Stimulated activated naive CD8-positive, alpha-beta T cell treated with anti-CD3 and anti-CD28 coated beads, Interleukin-15, amount 100 ng/mL, for 72 hours (primary cell): ENCODE data around the gene TAF11L8.
A peak's percentile ranks its signal among the peaks of the same experiment; 100 is the strongest.
"Not testable (repeated sequence)": the region's sequence is repeated elsewhere in the genome, so short reads cannot be mapped to it uniquely, and the experiment has no call there.

Source experiments
- ATAC-seq: fragments of 150-1000 bp; cut with Tn5 transposase; 2 replicates; pipeline ENCODE4 v1.10.0; 2021; ENCODE audit warnings: mild to moderate bottlenecking, moderate library complexity
- DNase-seq, 2 donors: peaks; one replicate each; pipeline ENCODE4 v3.0.0; 2021 to 2022
- H3K27ac Mint-ChIP-seq, 2 donors: one replicate each; pipeline ENCODE4 v1.8.0; 2022; ENCODE audit warnings: mild to moderate bottlenecking in 2 of 2, mixed read lengths in 2 of 2, moderate library complexity in 2 of 2
- H3K27me3 Mint-ChIP-seq: one replicate; pipeline ENCODE4 v1.8.0; 2022; ENCODE audit warnings: mixed read lengths
- H3K4me1 Mint-ChIP-seq: one replicate; pipeline ENCODE4 v1.8.0; 2022; ENCODE audit warnings: mild to moderate bottlenecking, mixed read lengths
- H3K4me3 Mint-ChIP-seq, 2 donors: one replicate each; pipeline ENCODE4 v1.8.0; 2022; ENCODE audit warnings: mild to moderate bottlenecking in 2 of 2, mixed read lengths in 2 of 2, moderate library complexity in 1 of 2
- H3K9me3 Mint-ChIP-seq, 2 donors: one replicate each; pipeline ENCODE4 v1.8.0; 2022; ENCODE audit warnings: mixed read lengths in 2 of 2

The TAF11L8 gene

DNA sequence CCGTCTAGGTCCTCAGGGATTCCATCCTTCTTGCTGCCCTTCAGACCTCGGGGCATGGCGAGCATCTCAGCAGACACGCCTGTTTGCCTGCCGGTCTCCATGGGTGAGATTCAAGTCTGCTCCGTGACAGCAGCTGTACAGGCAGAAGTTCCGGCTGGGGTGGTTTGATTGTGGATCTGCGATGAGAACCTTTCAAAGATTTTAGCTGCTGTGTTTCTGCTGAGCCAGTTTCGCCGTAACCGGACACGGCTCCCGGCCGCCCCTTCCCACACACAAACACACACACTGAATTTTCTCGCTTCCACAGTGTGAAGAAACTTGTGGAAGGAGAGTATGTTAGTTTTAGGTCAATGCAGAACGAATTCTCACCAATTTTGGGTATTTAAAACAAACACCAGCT is at the start of gene TAF11L8:
Gene TAF11L8, minus strand, starts transcription at position 101 of the 400 bp plus-strand sequence.
- H3K27me3 Mint-ChIP-seq, ATAC-seq, H3K4me3 Mint-ChIP-seq, H3K9me3 Mint-ChIP-seq, H3K4me1 Mint-ChIP-seq, DNase-seq, H3K27ac Mint-ChIP-seq: not testable (repeated sequence)

DNA sequence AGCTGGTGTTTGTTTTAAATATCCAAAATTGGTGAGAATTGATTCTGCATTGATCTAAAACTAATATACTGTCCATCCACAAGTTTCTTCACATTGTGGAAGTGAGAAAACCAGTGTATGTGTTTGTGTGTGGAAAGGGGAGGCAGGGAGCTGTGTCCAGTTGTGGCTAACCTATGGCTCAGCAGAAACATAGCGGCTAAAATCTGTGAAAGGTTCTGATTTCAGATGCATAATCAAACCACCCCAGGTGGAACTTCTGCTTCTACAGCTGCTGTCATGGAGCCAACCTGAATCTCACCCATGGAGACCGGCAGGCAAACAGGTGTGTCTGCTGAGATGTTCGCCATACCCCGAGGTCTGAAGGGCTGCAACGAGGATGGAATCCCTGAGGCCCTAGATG is 43.4 kb upstream of the TAF11L8 start, which contains the start of gene TAF11L14:
Gene TAF11L14, plus strand, starts transcription at position 301 of the 400 bp plus-strand sequence.
- no peaks in the 10 kb centered on the region for H3K27me3 Mint-ChIP-seq
- peaks cover 8 to 13% of the 10 kb centered on the region in 2 donors for H3K9me3 Mint-ChIP-seq
- no peak within 1 kb of the TSS for H3K4me3 Mint-ChIP-seq
- ATAC-seq (no peak), DNase-seq (no peak)
- H3K27ac Mint-ChIP-seq, result peak within 1 kb of the TSS in 1 of 2 donors; percentile 67
- no peaks in the 10 kb centered on the region for H3K4me1 Mint-ChIP-seq

- not testable (repeated sequence) for H3K27ac Mint-ChIP-seq, H3K27me3 Mint-ChIP-seq, DNase-seq, ATAC-seq, H3K4me3 Mint-ChIP-seq, H3K4me1 Mint-ChIP-seq
- H3K9me3 Mint-ChIP-seq, result peaks cover 8 to 13% of the 10 kb centered on the region in 2 donors
Observed at GRCh38 chr5:17631788-17632187, 41.0 kb upstream of the TAF11L8 start, which contains the start of gene TAF11L13. TSS of gene TAF11L13 (plus strand) at chr5:17632088.

DNA sequence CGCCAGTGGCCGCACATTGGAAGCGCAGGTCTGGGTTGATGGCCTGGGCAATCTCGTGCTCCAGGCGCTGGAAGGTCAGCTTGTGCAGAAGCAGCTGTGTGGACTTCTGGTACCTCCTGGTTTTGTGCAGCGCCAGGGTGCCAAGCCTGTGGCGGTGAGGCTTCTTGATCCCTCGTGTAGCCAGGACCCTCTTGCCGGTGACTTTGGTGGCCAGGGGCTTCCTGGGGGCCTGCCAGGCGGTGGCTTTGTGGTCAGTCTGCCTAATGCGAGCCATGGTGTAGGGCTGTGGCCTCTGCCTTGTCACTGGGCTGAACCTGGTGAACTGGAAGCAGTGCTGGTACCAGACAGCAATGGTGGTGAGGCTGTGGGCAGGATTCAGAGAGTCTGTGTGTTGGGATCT is 34.9 kb upstream of the TAF11L8 start:
- DNase-seq, result no peak
- no peak for ATAC-seq
- Mint-ChIP-seq H3K4me1 (no peaks in the 10 kb centered on the region), H3K27ac (no peak overlapping the region), H3K9me3 (peaks cover 0 to 7% of the 10 kb centered on the region in 2 donors), H3K27me3 (no peaks in the 10 kb centered on the region), H3K4me3 (no peak overlapping the region)

DNA sequence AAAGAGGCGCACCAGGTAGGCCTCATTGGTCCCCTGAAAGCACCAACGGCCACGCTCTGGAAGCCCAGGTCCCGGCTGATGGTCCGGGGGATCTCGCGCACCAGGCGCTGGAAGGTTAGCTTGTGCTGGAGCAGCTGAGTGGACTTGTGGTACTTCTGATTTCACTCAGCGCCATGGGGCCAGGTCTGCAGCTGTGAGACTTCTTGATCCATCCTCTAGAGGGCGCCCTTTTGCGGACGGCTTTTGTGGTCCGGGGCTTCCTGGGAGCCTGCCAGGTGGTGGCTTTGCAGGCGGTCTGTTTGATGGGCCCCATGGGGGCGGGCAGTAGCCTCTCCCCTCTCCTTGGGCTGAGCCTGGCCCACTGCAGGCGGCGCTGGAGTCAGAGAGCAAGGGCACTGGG is 29.9 kb upstream of the TAF11L8 start:
- Mint-ChIP-seq H3K4me1 (no peaks in the 10 kb centered on the region), H3K27me3 (no peaks in the 10 kb centered on the region), H3K27ac (no peak overlapping the region), H3K9me3 (peaks cover 3 to 7% of the 10 kb centered on the region in 2 donors), H3K4me3 (no peak overlapping the region)
- no peak for ATAC-seq
- no peak for DNase-seq

DNA sequence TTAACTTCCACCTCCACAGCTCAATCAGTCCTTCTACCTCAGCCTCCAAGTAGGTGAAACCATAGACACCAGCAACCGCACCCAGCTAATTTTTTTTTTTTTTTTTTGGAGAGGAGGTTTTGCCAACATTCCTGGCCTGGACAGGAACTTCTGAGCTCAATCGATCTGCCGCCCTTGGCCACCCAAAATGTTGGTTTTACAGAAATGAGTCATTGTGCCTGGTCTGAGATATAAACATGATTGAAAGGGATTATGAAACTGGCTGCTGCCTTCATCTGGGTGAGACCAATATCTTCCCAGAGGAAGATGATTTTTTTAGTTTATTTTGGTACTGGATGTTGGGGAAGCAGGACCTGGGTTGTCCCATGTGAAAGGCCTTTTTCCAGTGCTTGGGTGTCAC is 28.6 kb upstream of the TAF11L8 start:
- H3K9me3 Mint-ChIP-seq, result peaks cover 3 to 7% of the 10 kb centered on the region in 2 donors
- no peaks in the 10 kb centered on the region for H3K27me3 Mint-ChIP-seq
- no peaks in the 10 kb centered on the region for H3K4me1 Mint-ChIP-seq
- H3K27ac Mint-ChIP-seq, result no peak overlapping the region
- DNase-seq (no peak), ATAC-seq (no peak)
- no peak overlapping the region for H3K4me3 Mint-ChIP-seq

- H3K4me3 Mint-ChIP-seq, result no peak overlapping the region
- no peak overlapping the region for H3K27ac Mint-ChIP-seq
- H3K4me1 Mint-ChIP-seq, result no peaks in the 10 kb centered on the region
- H3K27me3 Mint-ChIP-seq, result no peaks in the 10 kb centered on the region
- H3K9me3 Mint-ChIP-seq, result peaks cover 5 to 8% of the 10 kb centered on the region in 2 donors
- no peak for DNase-seq
- no peak for ATAC-seq
Observed at GRCh38 chr5:17614872-17615605, 24.3 kb upstream of the TAF11L8 start.

GRCh38 chr5:17610092-17610491 is 19.3 kb upstream of the TAF11L8 start, which contains the start of gene TAF11L12:
TSS of gene TAF11L12 (plus strand) at chr5:17610392.
- H3K4me1 Mint-ChIP-seq, ATAC-seq, H3K27ac Mint-ChIP-seq, DNase-seq, H3K4me3 Mint-ChIP-seq, H3K27me3 Mint-ChIP-seq: not testable (repeated sequence)
- H3K9me3 Mint-ChIP-seq, result peaks cover 4 to 20% of the 10 kb centered on the region in 2 donors

- H3K27me3 Mint-ChIP-seq, H3K4me3 Mint-ChIP-seq, H3K4me1 Mint-ChIP-seq, H3K27ac Mint-ChIP-seq, ATAC-seq, DNase-seq: not testable (repeated sequence)
- peaks cover 4 to 27% of the 10 kb centered on the region in 2 donors for H3K9me3 Mint-ChIP-seq
Observed at GRCh38 chr5:17607461-17607860, 16.7 kb upstream of the TAF11L8 start.

DNA sequence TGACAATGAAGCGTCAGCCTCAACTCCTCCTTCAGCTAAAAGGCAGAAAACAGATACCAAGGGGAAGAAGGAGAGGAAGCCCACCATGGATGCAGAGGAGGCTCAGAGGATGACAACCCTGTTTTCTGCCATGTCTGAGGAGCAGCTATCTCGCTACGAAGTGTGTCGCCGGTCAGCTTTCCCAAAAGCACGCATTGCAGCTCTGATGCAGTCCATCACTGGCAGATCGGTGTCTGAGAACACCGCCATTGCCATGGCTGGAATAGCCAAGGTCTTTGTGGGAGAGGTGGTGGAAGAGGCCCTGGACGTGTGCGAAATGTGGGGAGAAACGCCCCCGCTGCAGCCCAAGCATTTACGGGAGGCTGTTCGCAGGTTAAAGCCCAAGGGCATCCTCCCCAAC is 14.2 kb upstream of the TAF11L8 start:
- Mint-ChIP-seq H3K4me1 (no peaks in the 10 kb centered on the region), H3K4me3 (no peak overlapping the region), H3K27me3 (no peaks in the 10 kb centered on the region), H3K9me3 (peaks cover 4 to 19% of the 10 kb centered on the region in 2 donors), H3K27ac (no peak overlapping the region)
- no peak for ATAC-seq
- DNase-seq, result no peak

DNA sequence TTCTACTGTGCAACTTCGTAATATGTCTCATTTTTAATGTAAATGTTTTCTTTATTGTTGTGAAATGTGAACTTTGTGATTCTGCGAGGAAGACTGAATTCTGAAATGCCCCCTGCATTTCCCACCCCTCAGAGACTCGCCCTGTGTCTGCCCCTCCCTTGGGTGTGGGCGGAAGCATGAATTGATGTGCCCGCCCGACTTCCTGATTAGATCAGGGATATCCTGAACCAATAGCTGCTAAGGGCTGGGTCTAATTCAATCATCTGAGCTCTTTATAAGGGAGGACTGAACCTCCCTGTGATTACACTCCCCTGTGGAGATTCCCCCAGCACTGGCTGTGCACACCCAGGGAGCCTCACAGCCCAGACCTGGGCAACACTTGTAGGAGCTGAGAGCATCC is 13.1 kb upstream of the TAF11L8 start, which contains the start of gene TAF11L11:
Gene TAF11L11, plus strand, starts transcription at position 304 of the 400 bp plus-strand sequence.
- not testable (repeated sequence) for H3K27me3 Mint-ChIP-seq, DNase-seq, ATAC-seq, H3K27ac Mint-ChIP-seq, H3K4me1 Mint-ChIP-seq, H3K4me3 Mint-ChIP-seq
- H3K9me3 Mint-ChIP-seq, result peaks cover 4 to 19% of the 10 kb centered on the region in 2 donors

DNA sequence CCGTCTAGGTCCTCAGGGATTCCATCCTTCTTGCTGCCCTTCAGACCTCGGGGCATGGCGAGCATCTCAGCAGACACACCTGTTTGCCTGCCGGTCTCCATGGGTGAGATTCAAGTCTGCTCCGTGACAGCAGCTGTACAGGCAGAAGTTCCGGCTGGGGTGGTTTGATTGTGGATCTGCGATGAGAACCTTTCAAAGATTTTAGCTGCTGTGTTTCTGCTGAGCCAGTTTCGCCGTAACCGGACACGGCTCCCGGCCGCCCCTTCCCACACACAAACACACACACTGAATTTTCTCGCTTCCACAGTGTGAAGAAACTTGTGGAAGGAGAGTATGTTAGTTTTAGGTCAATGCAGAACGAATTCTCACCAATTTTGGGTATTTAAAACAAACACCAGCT is 7.0 kb upstream of the TAF11L8 start, which contains the start of gene TAF11L10:
Gene TAF11L10, minus strand, starts transcription at position 101 of the 400 bp plus-strand sequence.
- not testable (repeated sequence) for H3K4me3 Mint-ChIP-seq

GRCh38 chr5:17594255-17594654 is 3.5 kb upstream of the TAF11L8 start, which contains the start of gene TAF11L9:
TSS of gene TAF11L9 (minus strand) at chr5:17594394.
- H3K27me3 Mint-ChIP-seq, H3K4me1 Mint-ChIP-seq, H3K9me3 Mint-ChIP-seq, H3K4me3 Mint-ChIP-seq, H3K27ac Mint-ChIP-seq, DNase-seq, ATAC-seq: not testable (repeated sequence)

More for the DNA sequence above, 7.0 kb upstream of the TAF11L8 start, which contains the start of gene TAF11L10:
- not testable (repeated sequence) for ATAC-seq, H3K27ac Mint-ChIP-seq, H3K27me3 Mint-ChIP-seq, H3K4me1 Mint-ChIP-seq, H3K9me3 Mint-ChIP-seq, DNase-seq

DNA sequence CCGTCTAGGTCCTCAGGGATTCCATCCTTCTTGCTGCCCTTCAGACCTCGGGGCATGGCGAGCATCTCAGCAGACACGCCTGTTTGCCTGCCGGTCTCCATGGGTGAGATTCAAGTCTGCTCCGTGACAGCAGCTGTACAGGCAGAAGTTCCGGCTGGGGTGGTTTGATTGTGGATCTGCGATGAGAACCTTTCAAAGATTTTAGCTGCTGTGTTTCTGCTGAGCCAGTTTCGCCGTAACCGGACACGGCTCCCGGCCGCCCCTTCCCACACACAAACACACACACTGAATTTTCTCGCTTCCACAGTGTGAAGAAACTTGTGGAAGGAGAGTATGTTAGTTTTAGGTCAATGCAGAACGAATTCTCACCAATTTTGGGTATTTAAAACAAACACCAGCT is 5.1 kb downstream of the TAF11L8 start, which contains the start of gene TAF11L7:
Gene TAF11L7, minus strand, starts transcription at position 101 of the 400 bp plus-strand sequence.
- ATAC-seq, H3K9me3 Mint-ChIP-seq, DNase-seq, H3K4me1 Mint-ChIP-seq, H3K27me3 Mint-ChIP-seq, H3K4me3 Mint-ChIP-seq, H3K27ac Mint-ChIP-seq: not testable (repeated sequence)
